ENCODE results near the gene KCNA5.

KCNA5 gene

GRCh38 chr12:5064913-5065490 lies 21.3 kb downstream of the KCNA5 start:
- DNase-seq = no peak

- no peak for DNase-seq
Measured at GRCh38 chr12:5066251-5066650, 22.6 kb downstream of the KCNA5 start.

- DNase-seq = no peak
Measured at GRCh38 chr12:5068126-5068525, 24.4 kb downstream of the KCNA5 start.

GRCh38 chr12:5068619-5069018 lies 24.9 kb downstream of the KCNA5 start:
- no peak for DNase-seq

DNA sequence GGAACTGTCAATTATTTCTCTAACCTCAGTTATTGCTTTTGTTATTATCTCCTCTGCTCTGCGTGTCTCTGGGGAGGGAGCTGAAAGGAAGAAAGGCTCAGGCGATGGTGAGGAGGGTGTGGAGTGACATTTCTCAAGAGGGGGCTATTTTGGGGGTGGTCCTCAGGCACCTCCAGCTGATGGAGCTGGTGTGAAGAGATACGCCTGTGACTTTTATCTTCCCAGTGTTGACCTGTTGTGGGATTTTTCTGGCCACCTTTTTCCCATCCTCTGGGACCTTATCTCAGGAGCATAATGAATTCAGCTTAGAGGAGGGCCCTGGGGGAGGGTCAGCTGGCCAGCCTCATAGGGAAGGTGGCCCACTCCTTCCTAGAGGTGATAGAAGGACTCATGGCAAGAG lies 26.4 kb downstream of the KCNA5 start:
- no peak for DNase-seq

- DNase-seq = no peak
Measured at GRCh38 chr12:5071496-5071895, 27.8 kb downstream of the KCNA5 start.

DNA sequence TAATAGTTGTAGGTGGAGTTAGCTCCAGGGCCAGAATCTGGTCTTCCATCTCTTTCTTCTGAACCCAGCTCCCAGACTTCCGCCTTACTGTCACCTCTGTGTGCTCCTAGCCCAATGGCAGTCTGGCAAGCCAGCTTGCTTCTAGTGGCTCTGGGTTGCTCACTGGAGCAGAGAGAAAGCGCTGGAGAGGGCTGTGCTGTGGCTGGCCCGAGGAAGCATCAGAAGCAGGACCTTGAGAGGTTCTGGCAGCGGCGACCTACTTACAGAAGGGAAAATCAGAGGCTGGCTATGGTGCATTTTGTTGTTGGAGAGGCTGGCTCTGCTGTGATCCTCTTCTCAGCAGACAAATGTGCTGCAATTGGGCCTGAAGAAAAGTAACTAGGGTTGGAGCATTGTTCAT lies 28.6 kb downstream of the KCNA5 start:
- no peak for DNase-seq

GRCh38 chr12:5073054-5073453 lies 29.4 kb downstream of the KCNA5 start:
- DNase-seq = no peak

DNA sequence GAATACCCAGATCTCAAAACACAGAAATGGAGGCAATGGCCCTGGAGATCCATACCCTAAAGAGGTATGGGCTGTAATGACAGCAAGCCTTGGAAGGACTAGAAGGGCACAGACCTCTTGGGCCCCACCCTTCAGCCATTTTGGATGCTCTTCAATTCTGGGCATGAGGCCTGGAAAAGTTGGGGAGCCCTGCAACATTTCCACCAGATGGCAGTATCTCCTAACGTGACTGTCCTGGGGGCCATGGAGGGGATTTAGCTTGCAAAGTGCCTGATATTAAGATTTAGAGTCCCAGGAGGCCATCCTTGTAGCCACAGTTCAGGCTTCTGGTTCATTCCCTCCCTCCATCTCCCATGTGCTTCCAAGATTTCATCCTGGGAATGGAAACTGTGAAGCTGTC lies 30.2 kb downstream of the KCNA5 start:
- DNase-seq = no peak

DNA sequence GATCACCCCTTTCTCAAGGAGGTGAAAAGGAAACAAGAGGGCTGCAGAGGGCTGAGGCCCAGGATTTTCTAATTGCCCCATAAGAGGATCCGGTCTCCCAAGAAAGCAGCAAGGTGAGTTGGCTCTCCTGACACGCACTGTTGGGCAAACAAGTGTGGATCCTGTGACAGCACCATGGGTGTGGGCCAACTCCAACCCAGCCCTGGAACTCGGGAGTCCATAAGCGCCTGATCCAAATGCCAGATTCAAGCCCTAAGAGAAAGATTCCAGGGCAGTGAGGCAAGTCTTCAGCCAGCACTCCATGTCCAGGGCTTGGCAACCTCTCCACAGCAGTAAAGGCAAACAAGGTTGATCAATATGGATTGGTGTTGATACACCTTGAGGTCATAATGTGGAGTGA lies 33.1 kb downstream of the KCNA5 start:
- no peak for DNase-seq

DNA sequence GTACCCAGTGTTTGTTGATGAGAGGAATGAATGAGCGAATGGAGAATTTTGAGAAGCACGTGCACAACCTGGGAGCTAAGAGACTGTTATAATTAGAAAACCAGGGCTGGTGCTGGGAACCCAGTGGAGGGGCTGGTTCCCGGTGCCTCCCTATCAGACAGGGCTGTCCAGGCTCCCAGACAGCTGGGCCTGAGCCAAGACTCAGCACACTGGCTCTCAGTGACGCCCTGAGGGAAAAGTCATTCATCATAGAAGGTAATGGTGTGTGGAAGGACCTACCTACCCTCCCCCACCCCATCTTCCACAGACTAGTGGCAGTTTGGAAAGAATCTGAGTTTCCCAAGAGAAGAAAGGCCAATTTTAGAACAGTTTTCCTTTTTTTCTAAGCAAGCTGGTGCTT lies 34.7 kb downstream of the KCNA5 start:
- DNase-seq = no peak

- DNase-seq = no peak
Measured at GRCh38 chr12:5081016-5081415, 37.3 kb downstream of the KCNA5 start.

DNA sequence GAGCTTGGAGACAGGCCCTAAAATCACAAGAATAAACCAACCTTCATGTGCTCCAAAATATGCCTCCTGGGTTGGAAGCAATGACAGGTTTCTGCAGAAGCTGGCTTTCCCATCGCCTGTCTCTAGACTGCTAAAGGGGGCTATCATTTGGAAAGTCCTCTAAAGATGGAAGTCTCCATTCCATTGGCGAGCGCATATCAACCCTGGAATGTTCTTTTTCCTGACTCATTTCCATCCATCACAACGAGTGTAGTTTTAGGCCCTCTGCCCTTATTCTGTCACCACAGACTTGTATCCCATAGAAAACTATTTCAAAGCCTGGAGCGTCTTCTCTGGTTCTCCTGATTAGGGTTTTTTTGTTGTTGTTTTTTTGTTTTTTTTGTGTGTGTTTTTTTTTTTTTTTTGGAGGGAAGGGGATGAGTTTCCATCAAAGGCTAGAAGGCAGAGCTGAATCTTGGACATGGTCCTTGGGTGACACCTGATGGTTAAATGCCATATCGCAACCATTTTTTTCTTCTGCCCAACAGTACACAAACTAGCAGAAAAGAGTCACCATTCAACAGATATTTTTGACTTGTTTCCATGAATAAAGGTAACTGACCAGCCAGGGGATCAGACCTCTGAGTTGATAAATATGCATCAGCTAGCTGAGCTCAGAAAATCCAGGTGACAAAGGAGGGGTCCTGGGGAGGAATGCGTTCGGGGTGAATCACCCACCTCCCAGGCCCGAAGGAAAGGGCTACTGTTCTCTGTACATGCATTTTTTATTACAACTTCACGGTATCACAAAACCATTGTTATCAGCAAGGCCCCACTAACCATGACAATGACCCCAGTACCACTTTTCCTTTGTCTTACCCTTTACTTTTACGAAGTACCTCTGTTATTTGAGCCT lies 40.5 kb downstream of the KCNA5 start:
- peak in 1 of 2 experiments; percentile 66 for DNase-seq

DNA sequence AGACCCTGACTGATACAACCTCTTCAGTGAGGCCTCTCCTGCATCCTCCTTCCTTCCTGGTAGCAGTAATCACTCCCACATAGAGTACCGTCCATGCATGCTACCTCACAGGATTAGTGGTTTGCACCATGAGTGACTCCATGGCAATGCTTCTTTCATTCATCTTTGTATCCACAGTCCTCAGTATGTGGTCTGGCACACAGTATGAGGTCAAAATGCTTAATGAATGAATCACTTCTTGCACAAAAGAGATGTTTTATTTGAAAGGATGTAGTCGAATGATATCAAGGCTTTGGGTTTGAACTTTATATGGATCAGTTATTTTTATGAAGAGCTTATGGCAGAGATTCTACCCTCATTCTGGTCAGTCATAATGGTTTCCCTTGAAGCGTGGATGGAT lies 42.2 kb downstream of the KCNA5 start:
- peak in 1 of 2 experiments; percentile 33 for DNase-seq

DNA sequence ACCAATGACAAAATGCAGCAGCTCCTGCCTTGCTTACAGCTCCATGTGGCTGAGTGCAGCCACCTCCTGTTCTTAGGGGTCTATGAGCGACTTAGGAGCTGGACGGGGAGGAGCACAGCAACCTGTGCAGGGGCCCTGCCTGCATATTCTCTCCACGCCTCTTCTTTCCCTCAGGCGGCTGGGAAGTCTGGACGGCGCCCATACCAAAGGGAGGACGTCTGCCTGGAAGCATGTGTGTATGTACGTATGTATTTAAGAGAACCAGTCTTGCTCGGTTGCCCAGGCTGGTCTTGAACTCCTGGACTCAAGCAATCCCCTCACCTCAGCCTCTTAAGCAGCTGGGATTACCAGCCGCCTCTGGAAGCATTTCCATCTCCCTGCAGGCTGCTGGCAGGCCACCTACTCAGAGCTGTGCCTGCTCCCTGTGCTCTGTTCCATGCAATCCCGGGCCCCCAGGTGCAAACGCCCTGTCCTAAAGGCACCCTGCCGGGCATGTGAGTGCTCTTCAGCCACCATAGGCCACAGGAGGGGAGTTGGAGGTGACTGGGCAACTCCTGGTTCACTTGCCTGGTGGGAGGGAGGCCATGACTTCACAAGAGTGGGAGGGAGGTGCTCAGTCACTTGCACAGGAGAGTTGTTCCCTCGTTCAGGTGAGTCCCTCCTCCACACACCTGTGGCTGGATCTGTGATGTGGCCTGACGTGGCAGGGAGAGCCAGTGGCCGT lies 44.3 kb downstream of the KCNA5 start:
- DNase-seq = no peak

GRCh38 chr12:5088586-5089264 lies 45.0 kb downstream of the KCNA5 start:
- DNase-seq = no peak

- DNase-seq = no peak
Measured at GRCh38 chr12:5094551-5094950, 50.9 kb downstream of the KCNA5 start.

DNA sequence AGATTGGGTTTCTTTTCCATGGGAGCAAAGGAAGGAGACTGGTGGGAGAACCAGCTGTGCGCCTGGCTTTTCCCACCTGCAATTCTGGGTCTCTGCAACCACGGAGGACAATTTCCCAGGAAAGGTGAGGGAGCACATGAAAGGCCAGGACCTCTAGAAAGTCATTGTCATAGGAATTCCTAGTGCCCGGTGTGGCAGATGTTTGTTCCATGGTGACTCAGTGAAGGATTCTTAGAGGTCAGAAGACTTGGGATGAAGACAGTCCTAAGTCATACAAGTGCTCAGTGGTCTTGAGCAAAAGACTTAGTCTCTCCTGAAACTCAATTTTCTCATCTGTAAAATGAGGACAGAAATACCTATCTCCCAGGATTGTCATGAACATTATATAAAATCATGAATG lies 51.3 kb downstream of the KCNA5 start:
- no peak for DNase-seq

Data from SW 1271 (cell line).